ENCODE measurements around the gene KLHDC10. TPM values are rescaled to one million over a fixed set of nuclear protein-coding genes. Genes with fewer than 3 reads are reported as not detected.
"Not testable (repeated sequence)": the region's sequence is repeated elsewhere in the genome, so short reads cannot be mapped to it uniquely, and the experiment has no call there.

KLHDC10 gene
- total RNA-seq, 1 donor from 2014 or later, result 15.6 TPM

DNA sequence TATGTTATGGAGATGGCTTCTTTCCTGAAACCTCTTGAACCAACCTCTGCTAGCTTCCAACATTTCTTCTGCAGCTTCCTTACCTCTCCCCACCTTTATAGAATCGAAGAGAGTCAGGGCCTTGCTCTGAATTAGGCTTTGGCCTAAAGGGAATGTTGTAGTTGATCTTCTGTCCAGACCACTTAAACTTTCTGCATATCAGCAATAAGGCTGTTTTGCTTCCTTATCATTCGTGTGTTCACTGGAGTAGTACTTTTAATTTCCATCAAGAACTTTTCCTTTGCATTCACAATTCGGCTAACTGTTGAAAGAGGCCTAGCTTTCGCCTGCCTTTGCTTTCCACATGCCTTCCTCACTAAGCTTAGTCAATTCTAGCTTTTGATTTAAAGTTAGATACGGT is 48.0 kb downstream of the KLHDC10 start:
- TF ChIP-seq, protein P1, sequence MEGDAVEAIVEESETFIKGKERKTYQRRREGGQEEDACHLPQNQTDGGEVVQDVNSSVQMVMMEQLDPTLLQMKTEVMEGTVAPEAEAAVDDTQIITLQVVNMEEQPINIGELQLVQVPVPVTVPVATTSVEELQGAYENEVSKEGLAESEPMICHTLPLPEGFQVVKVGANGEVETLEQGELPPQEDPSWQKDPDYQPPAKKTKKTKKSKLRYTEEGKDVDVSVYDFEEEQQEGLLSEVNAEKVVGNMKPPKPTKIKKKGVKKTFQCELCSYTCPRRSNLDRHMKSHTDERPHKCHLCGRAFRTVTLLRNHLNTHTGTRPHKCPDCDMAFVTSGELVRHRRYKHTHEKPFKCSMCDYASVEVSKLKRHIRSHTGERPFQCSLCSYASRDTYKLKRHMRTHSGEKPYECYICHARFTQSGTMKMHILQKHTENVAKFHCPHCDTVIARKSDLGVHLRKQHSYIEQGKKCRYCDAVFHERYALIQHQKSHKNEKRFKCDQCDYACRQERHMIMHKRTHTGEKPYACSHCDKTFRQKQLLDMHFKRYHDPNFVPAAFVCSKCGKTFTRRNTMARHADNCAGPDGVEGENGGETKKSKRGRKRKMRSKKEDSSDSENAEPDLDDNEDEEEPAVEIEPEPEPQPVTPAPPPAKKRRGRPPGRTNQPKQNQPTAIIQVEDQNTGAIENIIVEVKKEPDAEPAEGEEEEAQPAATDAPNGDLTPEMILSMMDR (IDR thresholded peaks at IDR 0.05; ENCODE audit: insufficient read depth, low read length, poor library complexity, severe bottlenecking), result no peak
- DNase-seq (ENCODE audit: low read depth), result no peak
- Histone ChIP-seq H3K27me3 (ENCODE audit: control insufficient read depth, insufficient read depth, low read length) (no peaks in the 10 kb centered on the region), H3K36me3 (ENCODE audit: control insufficient read depth, insufficient read depth, low read length) (no peaks in the 10 kb centered on the region), H3K4me3 (ENCODE audit: low read depth, low read length) (no peak overlapping the region)

DNA sequence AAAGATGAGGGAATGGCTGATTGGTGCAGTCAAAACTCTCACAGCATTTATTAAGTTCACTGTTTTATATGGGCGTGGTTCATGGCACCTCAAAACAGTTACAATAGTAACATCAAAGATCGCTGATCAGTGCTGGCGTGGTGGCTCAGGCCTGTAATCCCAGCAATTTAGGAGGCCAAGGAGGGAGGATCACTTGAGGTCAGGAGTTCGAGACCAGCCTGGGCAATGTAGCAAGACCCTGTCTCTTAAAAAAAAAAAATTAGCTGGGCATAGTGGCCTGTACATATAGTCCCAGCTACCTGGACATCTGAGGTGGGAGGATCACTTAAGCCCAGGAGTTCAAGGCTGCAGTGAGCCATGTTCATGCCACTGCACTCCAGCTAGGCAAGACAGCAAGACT is 48.5 kb downstream of the KLHDC10 start:
- DNase-seq (ENCODE audit: low read depth), result no peak
- Histone ChIP-seq H3K36me3 (ENCODE audit: control insufficient read depth, insufficient read depth, low read length) (no peaks in the 10 kb centered on the region), H3K4me3 (ENCODE audit: low read depth, low read length) (no peak overlapping the region), H3K27me3 (ENCODE audit: control insufficient read depth, insufficient read depth, low read length) (no peaks in the 10 kb centered on the region)
- TF ChIP-seq, protein P1 (IDR thresholded peaks at IDR 0.05; ENCODE audit: insufficient read depth, low read length, poor library complexity, severe bottlenecking), result no peak

DNA sequence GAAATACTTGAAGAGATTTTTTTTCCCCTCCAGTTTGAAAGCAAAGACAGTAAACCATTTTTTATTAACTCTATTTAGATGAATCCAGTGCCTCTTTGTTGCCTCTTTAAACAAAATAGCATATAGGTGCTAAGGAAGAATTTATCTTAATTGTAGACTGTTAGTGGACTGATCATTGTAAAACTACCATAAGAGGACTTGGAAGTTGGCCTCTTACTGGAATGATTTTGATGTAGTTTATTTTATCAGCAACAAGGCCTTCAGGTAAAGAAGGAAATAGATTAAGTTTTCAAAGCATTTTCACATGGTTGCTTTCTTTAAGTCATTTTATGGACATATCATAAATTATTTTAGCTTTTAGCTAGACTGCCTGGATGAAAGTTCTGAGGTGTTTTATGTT is 53.2 kb downstream of the KLHDC10 start:
- no peaks in the 10 kb centered on the region for H3K27me3 ChIP-seq (ENCODE audit: control insufficient read depth, insufficient read depth, low read length)
- no peak overlapping the region for H3K4me3 ChIP-seq (ENCODE audit: low read depth, low read length)
- no peak for DNase-seq (ENCODE audit: low read depth)
- no peaks in the 10 kb centered on the region for H3K36me3 ChIP-seq (ENCODE audit: control insufficient read depth, insufficient read depth, low read length)
- TF ChIP-seq, protein P1 (IDR thresholded peaks at IDR 0.05; ENCODE audit: insufficient read depth, low read length, poor library complexity, severe bottlenecking), result no peak

DNA sequence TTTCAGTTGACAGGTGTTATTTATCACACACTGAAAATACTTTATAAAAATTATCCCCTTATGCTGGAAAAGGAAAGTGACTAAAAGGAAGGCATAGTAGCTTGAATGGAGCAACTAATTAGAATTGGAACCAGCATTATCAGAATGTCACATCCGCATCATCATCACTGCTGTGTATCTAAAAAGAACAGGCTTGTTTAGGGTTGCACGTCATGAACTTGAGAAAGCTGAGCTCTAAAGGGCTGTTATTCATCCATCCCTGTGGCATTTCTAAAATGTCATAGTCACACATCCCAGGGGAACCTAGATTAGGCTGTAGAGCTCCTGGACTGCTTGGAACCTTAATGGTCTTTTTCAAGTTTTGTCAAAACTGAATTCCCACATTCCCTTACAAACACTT is 54.4 kb downstream of the KLHDC10 start:
- no peak for DNase-seq (ENCODE audit: low read depth)
- Histone ChIP-seq H3K36me3 (ENCODE audit: control insufficient read depth, insufficient read depth, low read length) (peaks cover 3% of the 10 kb centered on the region), H3K4me3 (ENCODE audit: low read depth, low read length) (no peak overlapping the region), H3K27me3 (ENCODE audit: control insufficient read depth, insufficient read depth, low read length) (no peaks in the 10 kb centered on the region)
- TF ChIP-seq, protein P1 (IDR thresholded peaks at IDR 0.05; ENCODE audit: insufficient read depth, low read length, poor library complexity, severe bottlenecking), result no peak

DNA sequence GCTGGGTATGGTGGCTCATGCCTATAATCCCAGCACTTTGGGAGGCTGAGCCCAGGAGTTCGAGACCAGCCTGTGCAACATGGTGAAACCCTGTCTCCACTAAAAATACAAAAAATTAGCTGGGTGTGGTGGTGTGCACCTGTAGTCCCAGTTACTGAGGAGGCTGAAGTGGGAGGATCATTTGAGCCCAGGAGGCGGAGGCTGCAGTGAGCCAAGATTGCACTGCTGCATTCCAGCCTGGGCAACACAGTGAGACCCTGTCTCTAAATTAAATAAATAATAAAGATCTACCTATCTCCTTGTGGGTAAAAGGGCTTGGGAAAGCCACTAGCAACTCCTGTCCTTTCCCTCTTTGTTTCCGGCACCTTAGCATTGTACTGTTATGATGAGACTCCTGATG is 56.5 kb downstream of the KLHDC10 start:
- not testable (repeated sequence) for H3K36me3 ChIP-seq (ENCODE audit: control insufficient read depth, insufficient read depth, low read length); H3K27me3 ChIP-seq (ENCODE audit: control insufficient read depth, insufficient read depth, low read length); H3K4me3 ChIP-seq (ENCODE audit: low read depth, low read length); DNase-seq (ENCODE audit: low read depth)

DNA sequence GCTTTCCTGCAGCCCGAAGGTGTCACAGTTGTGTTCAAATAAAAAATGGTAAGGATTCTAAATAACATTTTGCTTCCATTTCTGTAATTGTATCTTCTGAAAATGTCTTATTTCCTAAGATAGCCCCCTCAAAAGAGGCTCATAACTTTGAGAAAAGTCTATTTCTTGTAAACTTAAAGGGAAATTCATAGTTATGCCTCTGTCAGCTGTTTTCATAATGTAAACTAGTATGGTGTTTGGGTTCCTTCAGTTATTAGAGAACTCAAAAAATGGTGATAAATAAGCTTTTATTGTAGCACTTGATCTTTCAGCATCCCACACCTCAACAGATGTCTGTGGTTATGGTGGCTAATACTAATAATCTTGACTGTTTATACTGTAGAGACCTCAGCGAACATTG is 57.1 kb downstream of the KLHDC10 start:
- Histone ChIP-seq H3K36me3 (ENCODE audit: control insufficient read depth, insufficient read depth, low read length) (peaks cover 3% of the 10 kb centered on the region), H3K27me3 (ENCODE audit: control insufficient read depth, insufficient read depth, low read length) (no peaks in the 10 kb centered on the region), H3K4me3 (ENCODE audit: low read depth, low read length) (no peak overlapping the region)
- no peak for DNase-seq (ENCODE audit: low read depth)
- TF ChIP-seq, protein P1 (IDR thresholded peaks at IDR 0.05; ENCODE audit: insufficient read depth, low read length, poor library complexity, severe bottlenecking), result no peak
